Activated CD8-positive, alpha-beta memory T cell treated with anti-CD3 and anti-CD28 coated beads for 24 hours (primary cell): ENCODE results near the gene HSD17B2.

Source experiments
- DNase-seq: peaks from one replicate; pipeline ENCODE4 v3.0.0-alpha.2; 2020

The HSD17B2 gene

GRCh38 chr16:82020051-82020450 is 15.0 kb upstream of the HSD17B2 start:
- DNase-seq = no peak

GRCh38 chr16:82023206-82023605 is 11.8 kb upstream of the HSD17B2 start:
- no peak for DNase-seq

- DNase-seq = no peak
Observed at GRCh38 chr16:82024316-82024715, 10.7 kb upstream of the HSD17B2 start.

GRCh38 chr16:82024883-82025282 is 10.2 kb upstream of the HSD17B2 start:
- DNase-seq = no peak

GRCh38 chr16:82027629-82028064 is 7.4 kb upstream of the HSD17B2 start:
- DNase-seq = no peak

- no peak for DNase-seq
Observed at GRCh38 chr16:82031116-82032084, 3.7 kb upstream of the HSD17B2 start.

- DNase-seq = no peak
Observed at GRCh38 chr16:82033006-82033405, 2.0 kb upstream of the HSD17B2 start.

- no peak for DNase-seq
Observed at GRCh38 chr16:82033683-82034300, 1.3 kb upstream of the HSD17B2 start.

GRCh38 chr16:82037251-82037650 is 2.2 kb downstream of the HSD17B2 start:
- DNase-seq = no peak

- DNase-seq = no peak
Observed at GRCh38 chr16:82037666-82038065, 2.6 kb downstream of the HSD17B2 start.

- no peak for DNase-seq
Observed at GRCh38 chr16:82040296-82040695, 5.2 kb downstream of the HSD17B2 start.

- DNase-seq = no peak
Observed at GRCh38 chr16:82041542-82041941, 6.5 kb downstream of the HSD17B2 start.

GRCh38 chr16:82042144-82042543 is 7.1 kb downstream of the HSD17B2 start:
- no peak for DNase-seq

GRCh38 chr16:82042846-82043245 is 7.8 kb downstream of the HSD17B2 start:
- no peak for DNase-seq

- DNase-seq = no peak
Observed at GRCh38 chr16:82043680-82044584, 8.9 kb downstream of the HSD17B2 start.

- no peak for DNase-seq
Observed at GRCh38 chr16:82044585-82044911, 9.5 kb downstream of the HSD17B2 start.

GRCh38 chr16:82045465-82045864 is 10.4 kb downstream of the HSD17B2 start:
- no peak for DNase-seq

GRCh38 chr16:82046541-82046940 is 11.5 kb downstream of the HSD17B2 start:
- no peak for DNase-seq

- no peak for DNase-seq
Observed at GRCh38 chr16:82046941-82047340, 11.9 kb downstream of the HSD17B2 start.

- DNase-seq = no peak
Observed at GRCh38 chr16:82047374-82047773, 12.3 kb downstream of the HSD17B2 start.

GRCh38 chr16:82047787-82048186 is 12.7 kb downstream of the HSD17B2 start:
- DNase-seq = no peak

GRCh38 chr16:82049484-82049883 is 14.4 kb downstream of the HSD17B2 start:
- no peak for DNase-seq

- no peak for DNase-seq
Observed at GRCh38 chr16:82050506-82050905, 15.5 kb downstream of the HSD17B2 start.
